KMS-11 (cell line): Measurements from ENCODE around the gene TBC1D8.

Source experiments
- H2AFZ ChIP-seq: fragments of 200-600 bp; sonication (generic); 2 replicates; pipeline ENCODE4 v1.6.1; 2016; ENCODE audit warnings: antibody characterized with exemption, mixed run types, low read depth
- H3K27ac ChIP-seq: fragments of 200-600 bp; sonication (generic); 2 replicates; pipeline ENCODE4 v1.6.1; 2016; ENCODE audit warnings: mild to moderate bottlenecking, mixed run types
- H3K27me3 ChIP-seq: fragments of 200-600 bp; sonication (generic); 2 replicates; pipeline ENCODE4 v1.6.1; 2017; ENCODE audit warnings: mild to moderate bottlenecking, low read depth, mixed run types, moderate library complexity; ENCODE audit not compliant: insufficient read depth
- H3K36me3 ChIP-seq: fragments of 200-600 bp; sonication (generic); 2 replicates; pipeline ENCODE4 v1.6.1; 2017; ENCODE audit warnings: mild to moderate bottlenecking, mixed run types; ENCODE audit not compliant: insufficient read depth
- H3K4me1 ChIP-seq: fragments of 200-600 bp; sonication (generic); 2 replicates; pipeline ENCODE4 v1.6.1; 2016; ENCODE audit warnings: mild to moderate bottlenecking, low read depth, mixed run types; ENCODE audit not compliant: poor library complexity, severe bottlenecking
- H3K4me2 ChIP-seq: fragments of 200-600 bp; sonication (generic); 2 replicates; pipeline ENCODE4 v1.7.0; 2016; ENCODE audit warnings: mild to moderate bottlenecking, mixed run types
- H3K4me3 ChIP-seq: fragments of 200-600 bp; sonication (generic); IDR thresholded peaks from 2 replicates; pipeline ENCODE4 v1.6.1; 2017; ENCODE audit warnings: low read depth, low read length, mixed read lengths; ENCODE audit not compliant: insufficient read depth
- H3K79me2 ChIP-seq: fragments of 200-600 bp; sonication (generic); 2 replicates; pipeline ENCODE4 v1.6.1; 2016; ENCODE audit warnings: low read depth, mixed run types; ENCODE audit not compliant: insufficient read depth
- H3K9ac ChIP-seq: fragments of 200-600 bp; sonication (generic); 2 replicates; pipeline ENCODE4 v1.6.1; 2016; ENCODE audit warnings: mild to moderate bottlenecking, mixed run types
- H4K20me1 ChIP-seq: fragments of 200-600 bp; sonication (generic); 2 replicates; pipeline ENCODE4 v1.6.1; 2016; ENCODE audit warnings: mild to moderate bottlenecking, mixed run types; ENCODE audit not compliant: insufficient read depth
- CTCF ChIP-seq: fragments of 200-600 bp; sonication (generic); conservative IDR thresholded peaks from 2 replicates; pipeline ENCODE4 v1.6.1; 2017; ENCODE audit warnings: low read depth, mild to moderate bottlenecking, antibody characterized with exemption, low read length, moderate library complexity, mixed read lengths

TBC1D8 gene

GRCh38 chr2:101188683-101189405 lies 37.7 kb upstream of the TBC1D8 start:
- TF ChIP-seq CTCF: peak; percentile 61; the same call in 1 of the 2 replicates
- Histone ChIP-seq H3K79me2 (no peaks in the 10 kb centered on the region), H3K27ac (no peak overlapping the region), H3K4me1 (no peaks in the 10 kb centered on the region), H3K4me3 (no peak overlapping the region), H3K36me3 (no peaks in the 10 kb centered on the region), H3K27me3 (no peaks in the 10 kb centered on the region), H3K4me2 (no peak overlapping the region), H2AFZ (no peak overlapping the region), H4K20me1 (no peaks in the 10 kb centered on the region), H3K9ac (no peak overlapping the region)

GRCh38 chr2:101187131-101187530 lies 35.9 kb upstream of the TBC1D8 start:
- Histone ChIP-seq H3K4me2 (no peak overlapping the region), H3K9ac (no peak overlapping the region), H2AFZ (no peak overlapping the region), H3K4me1 (no peaks in the 10 kb centered on the region), H3K79me2 (no peaks in the 10 kb centered on the region), H3K27ac (no peak overlapping the region), H3K4me3 (no peak overlapping the region), H3K27me3 (no peaks in the 10 kb centered on the region), H4K20me1 (no peaks in the 10 kb centered on the region), H3K36me3 (no peaks in the 10 kb centered on the region)
- TF ChIP-seq CTCF: no peak

DNA sequence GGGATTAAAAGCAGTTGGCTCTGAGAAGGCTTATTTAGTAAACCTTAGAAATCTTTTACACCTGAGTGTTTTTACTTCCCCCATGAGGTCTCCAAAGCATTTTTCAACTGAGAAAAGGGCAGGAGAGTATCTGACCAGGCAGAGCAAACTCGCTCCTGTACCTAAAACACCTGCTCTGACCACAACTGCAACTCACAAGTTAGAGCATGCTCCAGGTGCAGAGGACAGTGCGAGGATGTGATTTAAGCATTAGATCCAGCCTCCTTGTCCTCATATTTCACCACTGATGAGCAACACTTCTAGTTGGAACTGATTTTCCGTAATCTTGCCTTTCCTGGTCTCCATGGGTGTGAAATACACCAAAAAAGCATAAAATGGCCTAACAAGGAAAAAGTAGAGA lies 34.5 kb upstream of the TBC1D8 start:
- Histone ChIP-seq H3K27ac (no peak overlapping the region), H2AFZ (no peak overlapping the region), H3K27me3 (no peaks in the 10 kb centered on the region), H3K36me3 (no peaks in the 10 kb centered on the region), H4K20me1 (no peaks in the 10 kb centered on the region), H3K4me2 (no peak overlapping the region), H3K4me3 (no peak overlapping the region), H3K9ac (no peak overlapping the region), H3K4me1 (no peaks in the 10 kb centered on the region), H3K79me2 (no peaks in the 10 kb centered on the region)
- no peak for TF ChIP-seq CTCF

DNA sequence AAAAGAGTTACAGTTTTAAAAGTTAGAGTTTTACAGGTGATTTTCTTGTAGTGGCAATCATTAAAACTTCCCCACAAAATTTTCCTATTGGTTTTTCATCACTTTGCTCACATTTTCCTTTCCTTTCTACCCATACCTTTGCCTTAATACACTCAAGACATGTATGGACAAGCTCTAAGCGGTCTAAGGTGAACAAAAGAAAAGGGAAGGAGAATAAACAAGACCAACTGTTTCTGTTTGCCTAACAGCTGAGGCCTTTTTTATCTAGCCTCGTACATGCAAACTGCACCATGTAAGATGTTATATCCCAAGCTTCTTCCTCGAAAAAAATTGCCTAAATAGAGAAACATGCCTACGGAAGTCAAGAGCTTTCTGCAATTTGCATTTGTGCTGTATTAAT lies 33.9 kb upstream of the TBC1D8 start:
- Histone ChIP-seq H4K20me1 (no peaks in the 10 kb centered on the region), H2AFZ (no peak overlapping the region), H3K27ac (no peak overlapping the region), H3K79me2 (no peaks in the 10 kb centered on the region), H3K9ac (no peak overlapping the region), H3K4me3 (no peak overlapping the region), H3K4me2 (no peak overlapping the region), H3K4me1 (no peaks in the 10 kb centered on the region), H3K27me3 (no peaks in the 10 kb centered on the region), H3K36me3 (no peaks in the 10 kb centered on the region)
- TF ChIP-seq CTCF: no peak
